Measurements from ENCODE around the gene NT5C. TPM values are rescaled to one million over a fixed set of nuclear protein-coding genes. Genes with fewer than 3 reads are reported as not detected.
"Not testable (repeated sequence)": the region's sequence is repeated elsewhere in the genome, so short reads cannot be mapped to it uniquely, and the experiment has no call there.

NT5C gene
- total RNA-seq, 4 donors from 2014 or later, result 162 to 247 (median 208) TPM

DNA sequence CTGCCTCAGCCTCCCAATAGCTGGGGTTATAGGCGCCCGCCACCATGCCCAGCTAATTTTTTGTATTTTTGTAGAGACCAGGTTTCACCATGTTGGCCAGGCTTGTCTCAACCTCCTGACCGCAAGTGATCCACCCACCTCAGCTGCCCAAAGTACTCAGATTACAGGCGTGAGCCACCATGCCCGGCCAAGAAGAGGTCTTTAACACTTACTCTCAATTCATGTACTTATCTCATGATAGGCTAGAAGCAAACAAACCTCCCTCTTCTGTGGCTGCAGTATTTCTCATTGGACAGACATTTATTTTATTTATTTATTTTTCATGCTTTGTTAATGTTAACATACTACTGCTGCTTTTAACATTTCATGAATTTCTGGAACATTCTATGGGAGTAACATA is 7.0 kb upstream of the NT5C start:
- Histone ChIP-seq H3K4me3 (no peak overlapping the region), H3K27ac (no peak overlapping the region), H3K36me3 (peaks cover 0 to 24% (median under 1%) of the 10 kb centered on the region in 4 donors), H3K27me3 (no peaks in the 10 kb centered on the region), H3K9me3 (no peaks in the 10 kb centered on the region), H3K4me1 (no peaks in the 10 kb centered on the region)
- in situ Hi-C loops (cut with MboI; ENCODE audit: low pct_ligation_motif_present in 1 of 4, low pct_unique_long_range_greater_than_20kb in 1 of 4, low sequenced_read_pairs in 3 of 4), result no loop called here
- WGBS, 2 donors (ENCODE audit: low coverage in 1 of 2), result 97% methylated on average over 5 of the region's 5 CpGs; no CpG with 5 or more reads in 1 of the 2 donors
- TF ChIP-seq, protein P1, sequence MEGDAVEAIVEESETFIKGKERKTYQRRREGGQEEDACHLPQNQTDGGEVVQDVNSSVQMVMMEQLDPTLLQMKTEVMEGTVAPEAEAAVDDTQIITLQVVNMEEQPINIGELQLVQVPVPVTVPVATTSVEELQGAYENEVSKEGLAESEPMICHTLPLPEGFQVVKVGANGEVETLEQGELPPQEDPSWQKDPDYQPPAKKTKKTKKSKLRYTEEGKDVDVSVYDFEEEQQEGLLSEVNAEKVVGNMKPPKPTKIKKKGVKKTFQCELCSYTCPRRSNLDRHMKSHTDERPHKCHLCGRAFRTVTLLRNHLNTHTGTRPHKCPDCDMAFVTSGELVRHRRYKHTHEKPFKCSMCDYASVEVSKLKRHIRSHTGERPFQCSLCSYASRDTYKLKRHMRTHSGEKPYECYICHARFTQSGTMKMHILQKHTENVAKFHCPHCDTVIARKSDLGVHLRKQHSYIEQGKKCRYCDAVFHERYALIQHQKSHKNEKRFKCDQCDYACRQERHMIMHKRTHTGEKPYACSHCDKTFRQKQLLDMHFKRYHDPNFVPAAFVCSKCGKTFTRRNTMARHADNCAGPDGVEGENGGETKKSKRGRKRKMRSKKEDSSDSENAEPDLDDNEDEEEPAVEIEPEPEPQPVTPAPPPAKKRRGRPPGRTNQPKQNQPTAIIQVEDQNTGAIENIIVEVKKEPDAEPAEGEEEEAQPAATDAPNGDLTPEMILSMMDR (IDR thresholded peaks at IDR 0.05), result no peak
- intact Hi-C loops (cut with DNase I; ENCODE audit: low total_unique reads), result no loop called here
- no peak for DNase-seq

DNA sequence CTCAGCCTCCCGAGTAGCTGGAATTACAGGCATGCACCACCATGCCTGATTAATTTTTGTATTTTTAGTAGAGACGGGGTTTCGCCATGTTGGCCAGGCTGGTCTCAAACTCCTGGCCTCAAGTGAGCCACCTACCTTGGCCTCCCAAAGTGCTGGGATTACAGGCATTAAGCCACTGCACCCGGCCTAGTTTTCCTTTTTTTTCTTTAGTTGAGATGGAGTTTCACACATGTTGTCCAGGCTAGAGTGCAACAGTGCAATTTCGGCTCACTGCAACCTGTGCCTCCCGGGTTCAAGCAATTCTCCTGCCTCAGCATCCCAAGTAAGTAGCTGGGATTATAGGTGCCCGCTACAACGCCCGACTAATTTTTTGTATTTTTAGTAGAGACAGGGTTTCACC is 6.2 kb upstream of the NT5C start:
- H3K27me3 ChIP-seq; H3K4me1 ChIP-seq; intact Hi-C loops (cut with DNase I; ENCODE audit: low total_unique reads); DNase-seq; H3K4me3 ChIP-seq; H3K9me3 ChIP-seq; H3K27ac ChIP-seq; in situ Hi-C loops (cut with MboI; ENCODE audit: low pct_ligation_motif_present in 1 of 4, low pct_unique_long_range_greater_than_20kb in 1 of 4, low sequenced_read_pairs in 3 of 4): not testable (repeated sequence)
- peaks cover 0 to 24% (median 0%) of the 10 kb centered on the region in 4 donors for H3K36me3 ChIP-seq
- 95 to 98% methylated on average over 6 to 9 of the region's 9 CpGs for WGBS, 2 donors (ENCODE audit: low coverage in 1 of 2)

DNA sequence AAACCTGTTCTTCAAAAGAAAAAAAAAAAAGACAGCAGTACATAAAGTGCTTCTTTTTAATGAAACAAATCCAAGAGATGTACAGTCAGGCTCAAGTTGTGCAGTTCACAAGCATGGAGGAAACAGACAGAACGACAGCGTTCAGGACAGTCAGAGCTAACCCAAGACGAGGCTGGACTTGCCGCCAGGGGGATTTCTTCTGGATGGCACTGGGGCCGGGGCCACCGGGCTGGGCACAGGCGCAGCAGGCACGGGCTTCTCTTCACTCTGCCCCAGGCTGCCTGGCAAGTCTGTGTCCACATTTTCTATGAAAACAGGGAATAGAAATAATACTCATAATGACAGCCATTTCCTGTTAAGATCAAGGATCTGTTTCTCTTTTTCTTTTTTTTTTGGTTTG is 4.4 kb upstream of the NT5C start:
- Histone ChIP-seq H3K36me3 (peaks cover 0 to 15% (median 0%) of the 10 kb centered on the region in 4 donors), H3K9me3 (no peaks in the 10 kb centered on the region), H3K4me3 (no peak overlapping the region), H3K27ac (no peak overlapping the region), H3K4me1 (peaks cover 0 to 6% (median 0%) of the 10 kb centered on the region in 4 donors), H3K27me3 (no peaks in the 10 kb centered on the region)
- no peak for DNase-seq
- intact Hi-C loops (cut with DNase I; ENCODE audit: low total_unique reads), result no loop called here
- WGBS, 2 donors (ENCODE audit: low coverage in 1 of 2), result 91 to 93% methylated on average over 6 to 8 of the region's 8 CpGs
- TF ChIP-seq, protein P1 (IDR thresholded peaks at IDR 0.05), result no peak
- no peak for TF ChIP-seq POLR2A (IDR thresholded peaks at IDR 0.05)
- no peak for TF ChIP-seq POLR2AphosphoS5 (IDR thresholded peaks at IDR 0.05)
- TF ChIP-seq EP300 (IDR thresholded peaks at IDR 0.05; ENCODE audit: low read depth), result no peak
- in situ Hi-C loops (cut with MboI; ENCODE audit: low pct_ligation_motif_present in 1 of 4, low pct_unique_long_range_greater_than_20kb in 1 of 4, low sequenced_read_pairs in 3 of 4), result no loop called here

DNA sequence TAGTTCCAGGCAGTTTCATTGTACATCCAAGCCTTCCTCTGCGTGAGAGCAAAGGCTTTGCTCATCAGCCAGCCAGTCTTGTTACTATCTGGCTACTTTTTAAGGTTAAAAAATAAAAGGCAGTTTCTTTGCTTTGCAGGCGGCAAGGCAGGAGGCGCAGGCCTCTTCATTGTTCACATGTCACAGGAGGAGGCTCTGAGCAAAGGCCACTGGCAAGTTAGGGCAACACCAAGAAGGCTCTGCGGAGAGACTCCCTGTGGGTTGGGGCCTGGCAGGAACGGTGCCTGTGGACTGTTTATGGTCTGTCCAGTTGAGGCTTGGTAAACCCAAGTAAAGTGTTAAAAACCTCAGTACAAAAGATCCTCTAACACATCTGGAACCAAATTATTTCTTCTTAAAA is 3.9 kb upstream of the NT5C start:
- no peak overlapping the region for H3K27ac ChIP-seq
- no peak for DNase-seq
- H3K4me3 ChIP-seq, result no peak overlapping the region
- TF ChIP-seq POLR2A (IDR thresholded peaks at IDR 0.05) (no peak), POLR2AphosphoS5 (IDR thresholded peaks at IDR 0.05) (no peak), EP300 (IDR thresholded peaks at IDR 0.05; ENCODE audit: low read depth) (no peak)
- TF ChIP-seq, protein P1 (IDR thresholded peaks at IDR 0.05), result no peak
- peaks cover 0 to 11% (median 4%) of the 10 kb centered on the region in 4 donors for H3K4me1 ChIP-seq
- intact Hi-C loops (cut with DNase I; ENCODE audit: low total_unique reads) (no loop called here), in situ Hi-C loops (cut with MboI; ENCODE audit: low pct_ligation_motif_present in 1 of 4, low pct_unique_long_range_greater_than_20kb in 1 of 4, low sequenced_read_pairs in 3 of 4) (no loop called here)
- H3K36me3 ChIP-seq, result peaks cover 0 to 11% (median 0%) of the 10 kb centered on the region in 4 donors
- H3K27me3 ChIP-seq, result no peaks in the 10 kb centered on the region
- 56 to 90% methylated on average over 2 to 5 of the region's 5 CpGs for WGBS, 2 donors (ENCODE audit: low coverage in 1 of 2)
- no peaks in the 10 kb centered on the region for H3K9me3 ChIP-seq

DNA sequence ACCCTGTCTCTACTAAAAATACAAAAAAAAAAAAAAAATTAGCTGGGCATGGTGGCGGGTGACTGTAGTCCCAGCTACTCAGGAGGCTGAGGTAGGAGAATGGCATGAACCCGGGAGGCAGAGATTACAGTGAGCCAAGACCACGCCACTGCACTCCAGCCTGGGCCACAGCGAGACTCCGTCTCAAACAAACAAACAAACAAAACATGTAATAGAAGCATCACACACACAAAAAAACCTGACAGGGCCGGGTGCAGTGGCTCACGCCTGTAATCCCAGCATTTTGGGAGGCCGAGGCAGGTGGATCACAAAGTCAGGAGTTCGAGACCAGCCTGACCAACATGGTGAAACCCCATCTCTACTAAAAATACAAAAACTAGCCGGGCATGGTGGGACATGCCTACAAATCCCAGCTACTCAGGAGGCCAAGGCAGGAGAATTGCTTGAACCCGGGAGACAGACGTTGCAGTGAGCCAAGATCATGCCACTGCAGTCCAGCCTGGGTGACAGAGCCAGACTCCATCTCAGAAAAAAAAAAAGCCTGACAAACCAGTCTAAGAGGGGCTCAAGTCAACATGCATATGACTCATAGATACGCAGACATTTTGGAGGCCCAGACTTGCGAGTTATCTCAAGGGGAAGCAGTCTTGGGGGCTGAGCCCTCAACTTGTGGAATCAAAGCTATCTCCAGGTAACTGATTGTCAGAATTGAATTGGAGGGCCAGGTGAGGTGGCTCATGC is 2.2 kb upstream of the NT5C start:
- H3K4me1 ChIP-seq, result peaks cover 0 to 28% (median 12%) of the 10 kb centered on the region in 4 donors
- H3K27me3 ChIP-seq; H3K4me3 ChIP-seq; H3K9me3 ChIP-seq; DNase-seq; H3K36me3 ChIP-seq; in situ Hi-C loops (cut with MboI; ENCODE audit: low pct_ligation_motif_present in 1 of 4, low pct_unique_long_range_greater_than_20kb in 1 of 4, low sequenced_read_pairs in 3 of 4); intact Hi-C loops (cut with DNase I; ENCODE audit: low total_unique reads); H3K27ac ChIP-seq: not testable (repeated sequence)
- WGBS, 2 donors (ENCODE audit: low coverage in 1 of 2), result 87 to 91% methylated on average over 10 to 14 of the region's 14 CpGs

Data from transverse colon (tissue), 4 donors.